HG03520 (cell line): ENCODE data around the gene APBB1IP.
"Not testable (repeated sequence)": the region's sequence is repeated elsewhere in the genome, so short reads cannot be mapped to it uniquely, and the experiment has no call there.

Source experiments
- ATAC-seq: cut with Tn5 transposase; IDR thresholded peaks from one replicate; pipeline ENCODE4 v1.9.1; 2021; ENCODE audit warnings: mild to moderate bottlenecking, moderate library complexity; ENCODE audit not compliant: unreplicated experiment

The APBB1IP gene

DNA sequence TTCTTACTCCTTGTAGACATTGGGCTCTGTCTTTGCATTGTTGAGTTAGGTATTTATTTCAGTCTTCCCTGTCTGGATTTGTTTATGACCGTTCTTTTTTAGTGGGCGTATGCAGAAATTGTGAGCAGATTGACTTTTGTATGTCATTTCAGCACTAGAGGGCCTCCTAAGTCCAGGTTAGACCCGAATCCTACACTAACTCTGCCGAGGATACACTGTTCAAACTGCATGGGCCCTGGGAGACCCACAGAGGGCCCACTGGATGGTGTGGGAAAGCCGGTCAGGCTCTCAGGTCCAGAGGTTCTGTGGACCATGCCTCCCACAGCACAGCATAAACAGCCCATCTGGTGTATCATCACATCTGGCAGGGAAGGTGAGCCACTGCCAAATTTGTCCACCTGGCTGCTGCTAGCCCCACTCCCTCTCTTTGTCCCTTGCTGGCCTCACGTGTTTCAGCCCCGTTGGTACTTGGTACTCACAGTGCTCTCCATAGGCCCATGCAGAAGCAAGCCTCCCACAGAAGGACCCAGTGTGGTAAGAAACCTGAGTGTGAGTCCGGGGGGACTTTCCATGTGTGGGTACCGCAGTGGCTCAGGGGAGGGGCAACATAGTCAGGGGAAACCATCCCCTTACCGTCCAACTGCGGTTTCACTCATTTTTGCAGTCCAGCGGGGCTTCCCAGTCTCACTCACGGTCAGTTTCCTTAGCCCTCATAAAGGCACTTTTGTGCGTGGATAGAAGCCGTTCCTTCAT lies 112.8 kb downstream of the APBB1IP start:
- no peak for ATAC-seq

GRCh38 chr10:26554246-26554645 lies 116.1 kb downstream of the APBB1IP start:
- no peak for ATAC-seq

DNA sequence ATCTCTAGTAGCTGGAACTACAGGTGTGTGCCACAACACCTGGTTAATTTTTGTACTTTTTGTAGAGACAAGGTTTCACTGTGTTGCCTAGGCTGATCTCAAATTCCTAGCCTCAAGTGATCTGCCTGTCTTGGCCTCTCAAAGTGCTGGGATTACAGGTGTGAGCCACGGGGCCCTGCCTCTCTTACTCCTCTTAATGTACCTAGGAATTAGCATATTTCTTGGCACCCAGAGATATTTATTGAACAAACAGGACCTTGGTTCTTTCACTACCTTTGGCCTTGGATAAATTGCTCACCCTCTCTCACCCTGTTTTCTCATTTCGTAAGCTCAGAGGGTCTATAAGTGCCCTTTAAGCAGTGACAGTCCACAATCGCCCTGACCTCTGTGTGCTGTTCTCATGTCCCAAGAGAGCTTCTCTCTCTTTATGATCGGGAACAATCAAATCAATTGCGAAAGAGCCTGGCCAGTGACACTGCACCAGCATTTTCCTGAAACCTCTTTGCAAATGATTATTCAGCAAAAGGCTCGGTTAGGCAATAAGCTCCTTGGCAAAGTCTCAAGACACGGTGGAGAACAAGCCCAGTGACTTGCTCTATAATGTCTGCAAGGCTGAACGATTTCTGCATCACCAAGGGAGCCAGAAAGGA lies 117.7 kb downstream of the APBB1IP start:
- no peak for ATAC-seq

DNA sequence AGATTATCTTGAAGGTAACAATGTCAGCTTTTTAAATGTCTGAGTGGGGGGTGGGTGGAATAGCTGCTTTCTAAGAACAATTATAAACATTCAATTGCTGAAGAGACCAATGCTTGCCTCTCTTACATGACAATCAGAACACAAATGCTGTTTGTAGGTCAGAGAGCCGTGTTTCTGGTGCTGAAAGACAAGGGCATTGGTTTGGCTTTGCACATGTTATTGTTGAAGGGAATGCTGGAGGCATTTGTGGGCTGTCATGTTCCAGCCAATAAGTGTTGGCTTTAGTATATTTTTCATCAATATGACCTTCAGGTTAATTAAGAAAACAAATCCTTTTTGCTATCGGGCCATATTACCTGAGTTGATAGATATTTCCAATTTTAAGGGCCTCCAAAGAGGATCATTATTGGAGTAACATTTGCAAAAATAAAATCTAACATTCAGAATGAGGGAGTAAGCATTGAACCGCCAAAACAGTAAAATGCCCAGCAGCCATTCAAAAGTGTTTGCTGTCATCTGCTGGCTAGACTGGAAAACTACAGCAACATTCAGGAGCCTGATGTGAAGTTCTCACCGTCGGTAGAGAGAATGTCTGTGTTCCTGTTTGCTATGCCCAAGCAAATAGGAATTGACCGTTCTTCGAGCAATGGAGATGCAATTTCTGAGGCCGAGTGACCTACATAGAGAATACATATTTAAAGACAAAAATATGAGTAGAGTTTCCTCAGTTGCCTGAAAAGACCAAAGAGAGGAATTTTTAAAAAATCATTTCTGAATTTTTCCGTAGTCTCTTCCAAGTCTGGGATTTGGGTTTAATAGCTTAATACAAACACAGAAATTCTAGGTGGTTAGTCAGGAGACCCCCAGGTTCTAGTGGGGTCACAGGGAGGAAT lies 118.9 kb downstream of the APBB1IP start:
- peak; percentile 68 for ATAC-seq

- no peak for ATAC-seq
Measured at GRCh38 chr10:26557641-26558014, 119.5 kb downstream of the APBB1IP start.

GRCh38 chr10:26566525-26567350 lies 128.6 kb downstream of the APBB1IP start:
- no peak for ATAC-seq

- no peak for ATAC-seq
Measured at GRCh38 chr10:26567351-26567721, 129.2 kb downstream of the APBB1IP start.

- ATAC-seq = no peak
Measured at GRCh38 chr10:26571655-26572054, 133.5 kb downstream of the APBB1IP start.

- ATAC-seq = no peak
Measured at GRCh38 chr10:26573674-26574073, 135.5 kb downstream of the APBB1IP start.

GRCh38 chr10:26574783-26575182 lies 136.6 kb downstream of the APBB1IP start:
- ATAC-seq = peak; percentile 72

GRCh38 chr10:26578371-26578770 lies 140.2 kb downstream of the APBB1IP start:
- not testable (repeated sequence) for ATAC-seq

GRCh38 chr10:26579256-26580063 lies 141.3 kb downstream of the APBB1IP start:
- no peak for ATAC-seq

DNA sequence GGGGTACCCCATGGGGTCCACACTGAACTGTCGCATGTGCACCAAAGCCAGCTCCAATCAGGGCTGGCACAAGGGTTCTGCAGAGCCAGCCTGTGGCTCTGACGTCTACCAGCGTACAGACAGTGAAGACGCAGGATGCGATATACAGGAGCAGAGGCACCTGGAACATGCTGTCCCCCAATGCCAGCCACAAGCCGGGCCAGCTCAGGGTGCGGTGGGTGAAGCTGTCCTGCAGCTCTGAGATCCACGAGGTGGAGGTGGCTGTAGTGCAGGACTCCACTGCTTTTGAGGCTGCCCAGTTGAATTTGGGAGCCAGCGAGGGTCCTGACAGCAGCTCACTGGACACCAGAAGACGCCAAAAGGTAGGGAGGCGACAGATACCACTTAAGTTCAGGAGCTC lies 148.1 kb downstream of the APBB1IP start:
- ATAC-seq = no peak

GRCh38 chr10:26588611-26589010 lies 150.5 kb downstream of the APBB1IP start:
- ATAC-seq = no peak

GRCh38 chr10:26589813-26590212 lies 151.7 kb downstream of the APBB1IP start:
- not testable (repeated sequence) for ATAC-seq

GRCh38 chr10:26593896-26594295 lies 155.8 kb downstream of the APBB1IP start:
- peak; percentile 79 for ATAC-seq

- ATAC-seq = not testable (repeated sequence)
Measured at GRCh38 chr10:26603283-26603682, 165.1 kb downstream of the APBB1IP start.

DNA sequence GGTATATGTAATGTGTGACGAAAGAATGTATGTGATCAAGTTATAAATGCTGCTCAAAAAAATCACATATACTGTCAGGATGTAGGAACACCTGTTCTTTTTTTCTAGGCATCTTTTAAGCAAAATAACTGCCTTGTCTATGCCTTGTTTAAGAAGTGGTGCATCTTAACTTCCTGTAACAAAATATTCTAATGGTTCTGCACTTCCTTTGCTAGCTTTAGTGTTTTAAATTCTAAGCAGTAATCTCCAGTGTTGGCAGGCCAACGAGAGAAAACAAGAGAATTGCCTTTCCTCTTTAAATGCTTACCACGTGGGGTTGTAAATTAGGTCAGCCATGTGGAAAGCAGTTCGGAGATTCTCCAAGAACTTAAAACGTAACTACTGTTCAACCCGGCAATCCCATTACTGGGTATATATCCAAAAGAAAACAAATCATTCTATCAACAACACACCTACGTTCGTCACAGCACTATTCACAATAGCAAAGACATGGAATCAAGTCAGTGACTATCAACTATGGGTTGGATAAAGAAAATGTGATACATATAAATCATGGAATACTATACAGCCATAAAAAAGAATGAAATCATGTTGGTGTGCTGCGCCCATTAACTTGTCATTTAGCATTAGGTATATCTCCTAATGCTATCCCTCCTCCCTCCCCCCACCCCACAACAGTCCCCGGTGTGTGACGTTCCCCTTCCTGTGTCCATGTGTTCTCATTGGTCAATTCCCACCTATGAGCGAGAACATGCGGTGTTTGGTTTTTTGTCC lies 166.4 kb downstream of the APBB1IP start:
- ATAC-seq = not testable (repeated sequence)

DNA sequence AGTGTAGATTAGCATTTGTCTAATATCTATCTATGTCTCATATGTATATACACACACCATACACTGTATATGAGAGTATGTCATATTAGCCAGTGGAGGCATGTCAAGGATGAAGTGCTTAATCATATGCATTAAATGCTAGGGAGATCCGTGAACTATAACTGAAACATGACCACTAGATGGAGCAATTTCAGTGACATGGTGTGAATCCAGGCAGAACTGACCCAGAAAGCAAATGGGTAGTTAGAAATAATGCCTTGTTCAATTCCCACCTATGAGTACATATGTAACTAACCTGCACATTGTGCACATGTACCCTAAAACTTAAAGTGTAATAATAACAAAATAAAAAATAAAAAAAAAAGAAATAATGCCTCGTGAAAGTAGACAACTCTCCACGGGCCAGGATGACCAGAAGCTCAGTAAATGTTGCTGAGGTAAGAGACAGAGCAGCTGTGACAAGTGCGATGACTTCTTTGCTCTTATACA lies 168.3 kb downstream of the APBB1IP start:
- ATAC-seq = peak; percentile 64
